CD8-positive, alpha-beta memory T cell (primary cell): ENCODE data around the gene STX11. TPM values are rescaled to one million over a fixed set of nuclear protein-coding genes. Genes with fewer than 3 reads are reported as not detected.
"Not testable (repeated sequence)": the region's sequence is repeated elsewhere in the genome, so short reads cannot be mapped to it uniquely, and the experiment has no call there.

Source experiments
- CTCF ChIA-PET: fragments of 350-600 bp; sonication (Branson Sonifier 250); formaldehyde crosslinking; loops from one replicate; lab custom pipeline; 2021; ENCODE audit warnings: antibody characterized with exemption; lab: Charles Lee
- POLR2A ChIA-PET: fragments of 350-600 bp; sonication (Branson Sonifier 250); formaldehyde crosslinking; loops from one replicate; lab custom pipeline; 2021; ENCODE audit warnings: antibody characterized with exemption; lab: Charles Lee
- DNase-seq, 5 donors: peaks; one replicate each; pipeline versions ENCODE4 v3.0.0 to v3.0.0-alpha.2; 2020 to 2022; ENCODE audit warnings: mixed read lengths in 1 of 5
- H3K27ac ChIP-seq: one replicate; pipeline ENCODE4 v1.7.0; 2013; ENCODE audit warnings: low read depth, mild to moderate bottlenecking, low read length, moderate library complexity
- H3K27me3 ChIP-seq: 2 replicates; pipeline ENCODE4 v1.7.0; 2013; ENCODE audit warnings: low read length, mild to moderate bottlenecking; ENCODE audit not compliant: insufficient read depth, poor library complexity, severe bottlenecking
- H3K36me3 ChIP-seq: 2 replicates; pipeline ENCODE4 v1.7.0; 2013; ENCODE audit warnings: mild to moderate bottlenecking, low read length, moderate library complexity; ENCODE audit not compliant: insufficient read depth
- H3K4me1 ChIP-seq: 2 replicates; pipeline ENCODE4 v1.7.0; 2013; ENCODE audit warnings: mild to moderate bottlenecking, low read length, moderate library complexity; ENCODE audit not compliant: insufficient read depth
- H3K4me3 ChIP-seq: 2 replicates; pipeline ENCODE4 v1.7.0; 2013; ENCODE audit warnings: mild to moderate bottlenecking, low read length
- H3K9me3 ChIP-seq: 2 replicates; pipeline ENCODE4 v1.7.0; 2013; ENCODE audit warnings: mild to moderate bottlenecking, low read length
- H3K27ac Mint-ChIP-seq, 8 donors: one replicate each; pipeline ENCODE4 v1.8.0; 2020 to 2021; ENCODE audit warnings: mixed read lengths in 8 of 8, mild to moderate bottlenecking in 6 of 8, inconsistent platforms in 3 of 8, moderate library complexity in 3 of 8
- H3K27me3 Mint-ChIP-seq, 2 donors: one replicate each; pipeline ENCODE4 v1.8.0; 2020 to 2021; ENCODE audit warnings: mixed read lengths in 2 of 2, mild to moderate bottlenecking in 1 of 2, moderate library complexity in 1 of 2
- H3K36me3 Mint-ChIP-seq, 3 donors: one replicate each; pipeline ENCODE4 v1.8.0; 2020 to 2021; ENCODE audit warnings: mixed read lengths in 3 of 3, inconsistent platforms in 1 of 3, mild to moderate bottlenecking in 1 of 3
- H3K4me1 Mint-ChIP-seq, 3 donors: one replicate each; pipeline ENCODE4 v1.8.0; 2020 to 2021; ENCODE audit warnings: mixed read lengths in 3 of 3, inconsistent platforms in 1 of 3, mild to moderate bottlenecking in 1 of 3
- H3K4me3 Mint-ChIP-seq, 7 donors: one replicate each; pipeline ENCODE4 v1.8.0; 2020 to 2021; ENCODE audit warnings: mixed read lengths in 7 of 7, mild to moderate bottlenecking in 6 of 7, moderate library complexity in 4 of 7, inconsistent platforms in 2 of 7
- H3K9me3 Mint-ChIP-seq, 5 donors: one replicate each; pipeline ENCODE4 v1.8.0; 2020 to 2022; ENCODE audit warnings: mixed read lengths in 5 of 5, mild to moderate bottlenecking in 3 of 5, moderate library complexity in 2 of 5, inconsistent platforms in 1 of 5
- polyA plus RNA-seq: library from polyadenylated mRNA; unstranded; fragments of 300-500 nt; fragmentation: Illumina TruSeq; gene quantifications from one replicate; pipeline ENCODE4 v1.2.3, GENCODE V29; 2021
- total RNA-seq, 2 experiments: library from RNA; stranded (reverse); gene quantifications; one replicate each; pipeline ENCODE4 v1.2.3, GENCODE V29; 2021

STX11 gene
- total and polyA plus RNA-seq, 3 experiments from 2014 or later, result 16.7 to 30.0 (median 29.2) TPM

GRCh38 chr6:144132167-144132690, 18.1 kb upstream of the STX11 start:
- POLR2A ChIA-PET, H3K4me1 ChIP-seq, H3K36me3 Mint-ChIP-seq, CTCF ChIA-PET, DNase-seq, H3K27ac ChIP-seq, H3K9me3 ChIP-seq, H3K36me3 ChIP-seq, H3K27ac Mint-ChIP-seq, H3K27me3 ChIP-seq, H3K4me3 Mint-ChIP-seq, H3K9me3 Mint-ChIP-seq, H3K4me3 ChIP-seq: not testable (repeated sequence)
- Mint-ChIP-seq H3K27me3 (peaks cover 9 to 16% of the 10 kb centered on the region in 2 donors), H3K4me1 (peaks cover 4 to 15% (median 9%) of the 10 kb centered on the region in 3 donors)

- Mint-ChIP-seq H3K27ac (no peak overlapping the region), H3K9me3 (no peaks in the 10 kb centered on the region)
- POLR2A ChIA-PET, result no interaction called here
Measured at GRCh38 chr6:144133225-144133821, 17.0 kb upstream of the STX11 start.

GRCh38 chr6:144134176-144134575, 16.1 kb upstream of the STX11 start:
- Histone ChIP-seq H3K4me1 (no peaks in the 10 kb centered on the region), H3K36me3 (no peaks in the 10 kb centered on the region), H3K27ac (no peak overlapping the region), H3K27me3 (no peaks in the 10 kb centered on the region), H3K4me3 (no peak overlapping the region), H3K9me3 (no peaks in the 10 kb centered on the region)
- H3K9me3 Mint-ChIP-seq, result no peaks in the 10 kb centered on the region
- peaks cover 4 to 15% (median 9%) of the 10 kb centered on the region in 3 donors for H3K4me1 Mint-ChIP-seq
- H3K27me3 Mint-ChIP-seq, result peaks cover 7 to 9% of the 10 kb centered on the region in 2 donors
- H3K4me3 Mint-ChIP-seq, result no peak overlapping the region
- H3K27ac Mint-ChIP-seq, result no peak overlapping the region
- H3K36me3 Mint-ChIP-seq, result no peaks in the 10 kb centered on the region
- ChIA-PET POLR2A (no interaction called here), CTCF (no interaction called here)
- no peak for DNase-seq

More at GRCh38 chr6:144133225-144133821, 17.0 kb upstream of the STX11 start:
- Histone ChIP-seq H3K4me3 (no peak overlapping the region), H3K4me1 (no peaks in the 10 kb centered on the region), H3K36me3 (no peaks in the 10 kb centered on the region), H3K27ac (no peak overlapping the region), H3K9me3 (no peaks in the 10 kb centered on the region), H3K27me3 (no peaks in the 10 kb centered on the region)
- CTCF ChIA-PET, result no interaction called here
- no peak for DNase-seq
- peaks cover 9 to 13% of the 10 kb centered on the region in 2 donors for H3K27me3 Mint-ChIP-seq
- no peak overlapping the region for H3K4me3 Mint-ChIP-seq
- H3K36me3 Mint-ChIP-seq, result no peaks in the 10 kb centered on the region
- H3K4me1 Mint-ChIP-seq, result peaks cover 4 to 15% (median 9%) of the 10 kb centered on the region in 3 donors

GRCh38 chr6:144134737-144135136, 15.6 kb upstream of the STX11 start:
- Mint-ChIP-seq H3K4me1 (peaks cover 4 to 15% (median 12%) of the 10 kb centered on the region in 3 donors), H3K36me3 (no peaks in the 10 kb centered on the region), H3K9me3 (no peaks in the 10 kb centered on the region), H3K27me3 (peaks cover 7 to 9% of the 10 kb centered on the region in 2 donors), H3K27ac (no peak overlapping the region), H3K4me3 (no peak overlapping the region)
- no peak for DNase-seq
- no peaks in the 10 kb centered on the region for H3K36me3 ChIP-seq
- no peaks in the 10 kb centered on the region for H3K9me3 ChIP-seq
- ChIA-PET POLR2A (no interaction called here), CTCF (no interaction called here)
- H3K27ac ChIP-seq, result no peak overlapping the region
- H3K4me3 ChIP-seq, result no peak overlapping the region
- H3K27me3 ChIP-seq, result no peaks in the 10 kb centered on the region
- no peaks in the 10 kb centered on the region for H3K4me1 ChIP-seq

DNA sequence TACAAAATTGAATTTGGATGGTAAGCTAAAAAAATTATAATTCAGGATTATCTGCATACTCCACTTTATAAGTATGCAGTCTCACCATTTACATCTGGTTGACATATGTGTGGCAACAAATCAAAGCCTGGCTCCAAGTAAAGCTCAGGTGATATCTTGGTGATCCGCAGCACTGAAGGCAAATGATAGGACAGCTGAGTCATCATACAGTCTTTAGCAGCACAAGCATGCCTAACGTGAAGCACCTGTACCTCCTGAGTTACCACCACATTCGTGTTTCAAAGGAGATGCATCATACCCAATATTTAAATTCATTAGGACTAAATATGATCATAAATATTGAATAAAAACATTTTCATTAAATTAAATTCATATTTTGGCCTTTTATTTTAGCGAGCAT, 11.8 kb upstream of the STX11 start:
- Histone ChIP-seq H3K36me3 (no peaks in the 10 kb centered on the region), H3K27me3 (no peaks in the 10 kb centered on the region), H3K9me3 (no peaks in the 10 kb centered on the region), H3K27ac (no peak overlapping the region), H3K4me3 (no peak overlapping the region), H3K4me1 (no peaks in the 10 kb centered on the region)
- peaks cover 0 to 4% of the 10 kb centered on the region in 2 donors for H3K27me3 Mint-ChIP-seq
- no peak overlapping the region for H3K4me3 Mint-ChIP-seq
- no peak for DNase-seq
- H3K4me1 Mint-ChIP-seq, result peaks cover 1 to 15% (median 9%) of the 10 kb centered on the region in 3 donors
- CTCF ChIA-PET, result no interaction called here
- no peaks in the 10 kb centered on the region for H3K36me3 Mint-ChIP-seq
- no peak overlapping the region for H3K27ac Mint-ChIP-seq
- no peaks in the 10 kb centered on the region for H3K9me3 Mint-ChIP-seq
- POLR2A ChIA-PET, result no interaction called here

GRCh38 chr6:144139817-144140216, 10.5 kb upstream of the STX11 start:
- Mint-ChIP-seq H3K27me3 (peaks cover 0 to 2% of the 10 kb centered on the region in 2 donors), H3K4me1 (peaks cover 1 to 15% (median 9%) of the 10 kb centered on the region in 3 donors), H3K9me3 (no peaks in the 10 kb centered on the region), H3K4me3 (peak overlapping the region in 1 of 7 donors; percentile 62), H3K27ac (no peak overlapping the region), H3K36me3 (no peaks in the 10 kb centered on the region)
- H3K27me3 ChIP-seq, result no peaks in the 10 kb centered on the region
- no peaks in the 10 kb centered on the region for H3K9me3 ChIP-seq
- CTCF ChIA-PET, result interaction anchor here (1.5 kb wide), 1 partner anchor 10 kb away, joined by 3 read pairs; the partner anchor contains the start of gene STX11
- no peak for DNase-seq
- POLR2A ChIA-PET, result no interaction called here
- no peak overlapping the region for H3K27ac ChIP-seq
- no peak overlapping the region for H3K4me3 ChIP-seq
- no peaks in the 10 kb centered on the region for H3K36me3 ChIP-seq
- H3K4me1 ChIP-seq, result no peaks in the 10 kb centered on the region

GRCh38 chr6:144140867-144141266, 9.4 kb upstream of the STX11 start:
- peaks cover 0 to 2% of the 10 kb centered on the region in 2 donors for H3K27me3 Mint-ChIP-seq
- CTCF ChIA-PET, result interaction anchor here (1.6 kb wide), 1 partner anchor 10 kb away, joined by 9 read pairs; the partner anchor contains the start of gene STX11
- no peaks in the 10 kb centered on the region for H3K36me3 ChIP-seq
- no peak for DNase-seq
- peaks cover 1 to 15% (median 9%) of the 10 kb centered on the region in 3 donors for H3K4me1 Mint-ChIP-seq
- H3K36me3 Mint-ChIP-seq, result no peaks in the 10 kb centered on the region
- no peaks in the 10 kb centered on the region for H3K9me3 Mint-ChIP-seq
- peak overlapping the region in 1 of 7 donors; percentile 12 for H3K4me3 Mint-ChIP-seq
- no peak overlapping the region for H3K4me3 ChIP-seq
- H3K9me3 ChIP-seq, result no peaks in the 10 kb centered on the region
- H3K27me3 ChIP-seq, result no peaks in the 10 kb centered on the region
- H3K27ac Mint-ChIP-seq, result peak overlapping the region in 1 of 8 donors; percentile 17
- H3K4me1 ChIP-seq, result no peaks in the 10 kb centered on the region
- no peak overlapping the region for H3K27ac ChIP-seq
- POLR2A ChIA-PET, result no interaction called here

GRCh38 chr6:144141470-144141869, 8.8 kb upstream of the STX11 start:
- Histone ChIP-seq H3K36me3 (no peaks in the 10 kb centered on the region), H3K27me3 (no peaks in the 10 kb centered on the region), H3K4me1 (no peaks in the 10 kb centered on the region), H3K4me3 (no peak overlapping the region), H3K9me3 (no peaks in the 10 kb centered on the region), H3K27ac (no peak overlapping the region)
- POLR2A ChIA-PET, result no interaction called here
- DNase-seq, result no peak
- CTCF ChIA-PET, result interaction anchor here (1.6 kb wide), 1 partner anchor 10 kb away, joined by 9 read pairs; the partner anchor contains the start of gene STX11
- peaks cover 1 to 15% (median 9%) of the 10 kb centered on the region in 3 donors for H3K4me1 Mint-ChIP-seq
- peaks cover 0 to 2% of the 10 kb centered on the region in 2 donors for H3K27me3 Mint-ChIP-seq
- H3K27ac Mint-ChIP-seq, result peak overlapping the region in 1 of 8 donors; percentile 30
- no peaks in the 10 kb centered on the region for H3K36me3 Mint-ChIP-seq
- no peak overlapping the region for H3K4me3 Mint-ChIP-seq
- H3K9me3 Mint-ChIP-seq, result no peaks in the 10 kb centered on the region
